HL-60 (cell line): Measurements from ENCODE around the gene SH3RF2.

Source experiments
- DNase-seq, 2 experiments: peaks; one replicate each; pipeline ENCODE4 v3.0.0-alpha.2; 2010 to 2020; ENCODE audit warnings: low read depth in 1 of 2, low spot score in 1 of 2
- H3K27ac ChIP-seq: fragments of 250-450 bp; sonication (Bioruptor Pico); replicated peaks from 2 replicates; pipeline ENCODE4 v1.5.1; 2020; ENCODE audit warnings: mild to moderate bottlenecking, moderate library complexity
- H3K27me3 ChIP-seq: fragments of 250-450 bp; sonication (Bioruptor Pico); 2 replicates; pipeline ENCODE4 v1.5.1; 2021; ENCODE audit warnings: mild to moderate bottlenecking, moderate library complexity; ENCODE audit not compliant: insufficient read depth, poor library complexity, severe bottlenecking
- H3K4me3 ChIP-seq: replicated peaks from 2 replicates; pipeline ENCODE4 v1.5.1; 2011; ENCODE audit warnings: mild to moderate bottlenecking, control low read depth, low read length; ENCODE audit not compliant: insufficient read depth
- CTCF ChIP-seq: IDR thresholded peaks from one replicate; pipeline ENCODE4 v1.5.1; 2011; ENCODE audit warnings: low read length, control low read depth, inconsistent platforms; ENCODE audit not compliant: insufficient read depth
- GABPA ChIP-seq: IDR thresholded peaks from 2 replicates; pipeline ENCODE4 v1.6.1; 2012; ENCODE audit warnings: low read depth
- POLR2AphosphoS5 ChIP-seq: IDR thresholded peaks from 2 replicates; pipeline ENCODE4 v1.6.1; 2012; ENCODE audit warnings: low read depth
- REST ChIP-seq: IDR thresholded peaks from 2 replicates; pipeline ENCODE4 v1.6.1; 2012; ENCODE audit warnings: low read depth; ENCODE audit not compliant: insufficient replicate concordance
- SPI1 ChIP-seq: IDR thresholded peaks from 2 replicates; pipeline ENCODE4 v1.6.1; 2012; ENCODE audit warnings: low read depth, mild to moderate bottlenecking, borderline replicate concordance

Gene SH3RF2

GRCh38 chr5:145922059-145922458 lies 14.3 kb upstream of the SH3RF2 start:
- no peak for DNase-seq
- H3K4me3 ChIP-seq, result no peak overlapping the region
- no peaks in the 10 kb centered on the region for H3K27me3 ChIP-seq
- TF ChIP-seq POLR2AphosphoS5, result no peak
- no peak for TF ChIP-seq SPI1
- no peak for TF ChIP-seq REST
- TF ChIP-seq CTCF, result no peak
- TF ChIP-seq GABPA, result no peak
- no peak overlapping the region for H3K27ac ChIP-seq

- TF ChIP-seq GABPA, result no peak
- no peak for TF ChIP-seq REST
- no peak for TF ChIP-seq CTCF
- TF ChIP-seq SPI1, result no peak
- TF ChIP-seq POLR2AphosphoS5, result no peak
These were observed 13.0 kb upstream of the SH3RF2 start for GRCh38 chr5:145923405-145923804.

GRCh38 chr5:145924849-145925248 lies 11.5 kb upstream of the SH3RF2 start:
- Histone ChIP-seq H3K27me3 (no peaks in the 10 kb centered on the region), H3K4me3 (no peak overlapping the region), H3K27ac (no peak overlapping the region)
- no peak for DNase-seq
- TF ChIP-seq GABPA, result no peak
- TF ChIP-seq SPI1, result no peak
- no peak for TF ChIP-seq REST
- TF ChIP-seq POLR2AphosphoS5, result no peak
- TF ChIP-seq CTCF, result no peak

More at GRCh38 chr5:145923405-145923804, 13.0 kb upstream of the SH3RF2 start:
- Histone ChIP-seq H3K4me3 (no peak overlapping the region), H3K27me3 (no peaks in the 10 kb centered on the region), H3K27ac (no peak overlapping the region)
- no peak for DNase-seq
